Esophagus squamous epithelium (tissue), 5 donors: ENCODE measurements around the gene NPAS1. TPM values are rescaled to one million over a fixed set of nuclear protein-coding genes. Genes with fewer than 3 reads are reported as not detected.
"Not testable (repeated sequence)": the region's sequence is repeated elsewhere in the genome, so short reads cannot be mapped to it uniquely, and the experiment has no call there.

Experiments used
- DNase-seq: peaks from one replicate; lab custom pipeline; 2025; lab: John Stamatoyannopoulos, UW
- H3K27ac ChIP-seq, 4 donors: fragments of 200-600 bp; sonication (generic); one replicate each; pipeline ENCODE4 v1.5.1; 2016 to 2019; ENCODE audit warnings: mild to moderate bottlenecking in 1 of 4
- H3K27me3 ChIP-seq, 4 donors: fragments of 200-600 bp; sonication (generic); 1 replicate in 3 of 4; 2 replicates in 1 of 4; pipeline versions ENCODE4 v1.5.1 to v1.6.0; 2017 to 2021; ENCODE audit warnings: antibody characterized with exemption in 1 of 4
- H3K36me3 ChIP-seq, 3 donors: fragments of 200-600 bp; sonication (generic); one replicate each; pipeline ENCODE4 v1.5.1; 2016 to 2019
- H3K4me1 ChIP-seq, 3 donors: fragments of 200-600 bp; sonication (generic); one replicate each; pipeline ENCODE4 v1.5.1; 2017 to 2019
- H3K4me3 ChIP-seq, 4 donors: fragments of 200-600 bp; sonication (generic); 1 replicate in 3 of 4; 2 replicates in 1 of 4; pipeline ENCODE4 v1.5.1; 2016 to 2019; ENCODE audit warnings: mild to moderate bottlenecking in 2 of 4, moderate library complexity in 1 of 4
- H3K9me3 ChIP-seq, 3 donors: fragments of 200-600 bp; sonication (generic); one replicate each; pipeline ENCODE4 v1.5.1; 2016 to 2019
- CTCF ChIP-seq, 6 experiments: fragments of 450-650 bp in 4 of 6; fragments of 200-600 bp in 2 of 6; sonication (generic) in 2 of 6; IDR thresholded peaks; one replicate each; pipeline ENCODE4 v1.5.1; 2016 to 2019; ENCODE audit warnings: antibody characterized with exemption in 6 of 6, mild to moderate bottlenecking in 4 of 6, moderate library complexity in 4 of 6
- POLR2A ChIP-seq, 4 donors: fragments of 450-650 bp; IDR thresholded peaks; one replicate each; pipeline ENCODE4 v1.6.1; 2017; ENCODE audit warnings: antibody characterized with exemption in 4 of 4, mild to moderate bottlenecking in 4 of 4, moderate library complexity in 3 of 4
- WGBS, 2 donors: methylation state at CpG; one replicate each; pipeline ENCODE4 v1.1.5; 2018; 5-methylcytosine and 5-hydroxymethylcytosine counted together
- intact Hi-C: fragments of 100-400 bp; cut with DNase I; formaldehyde crosslinking; loops from one replicate; pipeline ENCODE4 v1.15.0; 2022
- total RNA-seq, 4 donors: library from RNA; depleted of rRNA; stranded (reverse); fragments of >200 nt; gene quantifications; one replicate each; pipeline ENCODE4 v1.1.0, GENCODE V29; 2016
- donor health status: DM: yes; HTN: yes; CAD: no.

The NPAS1 gene
- total RNA-seq, 4 donors from 2014 or later: 0.18 to 4.3 (median 1.1) TPM; not detected in 1

- no peak for DNase-seq
- WGBS, 2 donors: 83% methylated on average over 1 of the region's 17 CpGs; no CpG with 5 or more reads in 1 of the 2 donors
- no peak overlapping the region for H3K27ac ChIP-seq
- H3K4me3 ChIP-seq: no peak overlapping the region
- intact Hi-C loops: no loop called here
- no peaks in the 10 kb centered on the region for H3K9me3 ChIP-seq
- no peaks in the 10 kb centered on the region for H3K27me3 ChIP-seq
- TF ChIP-seq CTCF (IDR thresholded peaks at IDR 0.05): no peak
- TF ChIP-seq POLR2A (IDR thresholded peaks at IDR 0.05): no peak
- H3K4me1 ChIP-seq: no peaks in the 10 kb centered on the region
- peaks cover 29 to 100% (median 49%) of the 10 kb centered on the region in 3 donors for H3K36me3 ChIP-seq
Measured at GRCh38 chr19:47072323-47072722, 52.7 kb downstream of the NPAS1 start.

- no peak for TF ChIP-seq CTCF (IDR thresholded peaks at IDR 0.05)
- no peak for TF ChIP-seq POLR2A (IDR thresholded peaks at IDR 0.05)
- no peaks in the 10 kb centered on the region for H3K9me3 ChIP-seq
- DNase-seq: no peak
- intact Hi-C loops: no loop called here
- peaks cover 26 to 100% (median 50%) of the 10 kb centered on the region in 3 donors for H3K36me3 ChIP-seq
- no peaks in the 10 kb centered on the region for H3K27me3 ChIP-seq
- no peak overlapping the region for H3K27ac ChIP-seq
- H3K4me1 ChIP-seq: no peaks in the 10 kb centered on the region
- no peak overlapping the region for H3K4me3 ChIP-seq
- WGBS, 2 donors: 88 to 93% methylated on average over 10 of the region's 10 CpGs
Measured at GRCh38 chr19:47073574-47073973, 53.9 kb downstream of the NPAS1 start.

GRCh38 chr19:47074621-47075020 lies 55.0 kb downstream of the NPAS1 start:
- intact Hi-C loops: no loop called here
- Histone ChIP-seq H3K4me1 (peaks cover 0 to 3% (median 2%) of the 10 kb centered on the region in 3 donors), H3K36me3 (peaks cover 26 to 98% (median 54%) of the 10 kb centered on the region in 3 donors), H3K9me3 (no peaks in the 10 kb centered on the region), H3K27me3 (no peaks in the 10 kb centered on the region), H3K27ac (no peak overlapping the region), H3K4me3 (no peak overlapping the region)
- WGBS, 2 donors: 81 to 83% methylated on average over 1 to 3 of the region's 9 CpGs
- no peak for DNase-seq
- TF ChIP-seq POLR2A (IDR thresholded peaks at IDR 0.05) (no peak), CTCF (IDR thresholded peaks at IDR 0.05) (no peak)

- TF ChIP-seq POLR2A (IDR thresholded peaks at IDR 0.05) (no peak), CTCF (IDR thresholded peaks at IDR 0.05) (no peak)
- intact Hi-C loops: no loop called here
- WGBS, 2 donors: 85 to 90% methylated on average over 9 to 10 of the region's 15 CpGs
- Histone ChIP-seq H3K9me3 (no peaks in the 10 kb centered on the region), H3K27ac (no peak overlapping the region), H3K27me3 (no peaks in the 10 kb centered on the region), H3K4me3 (no peak overlapping the region), H3K36me3 (peaks cover 26 to 98% (median 53%) of the 10 kb centered on the region in 3 donors), H3K4me1 (peaks cover 0 to 9% (median 4%) of the 10 kb centered on the region in 3 donors)
- no peak for DNase-seq
Measured at GRCh38 chr19:47075179-47075810, 55.7 kb downstream of the NPAS1 start.

GRCh38 chr19:47075941-47076340 lies 56.3 kb downstream of the NPAS1 start:
- peaks cover 0 to 9% (median 4%) of the 10 kb centered on the region in 3 donors for H3K4me1 ChIP-seq
- 78 to 80% methylated on average over 10 to 13 of the region's 13 CpGs for WGBS, 2 donors
- intact Hi-C loops: no loop called here
- TF ChIP-seq CTCF (IDR thresholded peaks at IDR 0.05) (no peak), POLR2A (IDR thresholded peaks at IDR 0.05) (no peak)
- peaks cover 30 to 98% (median 58%) of the 10 kb centered on the region in 3 donors for H3K36me3 ChIP-seq
- H3K9me3 ChIP-seq: no peaks in the 10 kb centered on the region
- no peaks in the 10 kb centered on the region for H3K27me3 ChIP-seq
- H3K27ac ChIP-seq: no peak overlapping the region
- no peak for DNase-seq
- no peak overlapping the region for H3K4me3 ChIP-seq

GRCh38 chr19:47078351-47078750 lies 58.7 kb downstream of the NPAS1 start:
- H3K36me3 ChIP-seq: peaks cover 32 to 98% (median 62%) of the 10 kb centered on the region in 3 donors
- H3K4me3 ChIP-seq, DNase-seq, H3K27me3 ChIP-seq, H3K9me3 ChIP-seq, H3K27ac ChIP-seq, H3K4me1 ChIP-seq, intact Hi-C loops: not testable (repeated sequence)
- 92 to 98% methylated on average over 12 to 13 of the region's 13 CpGs for WGBS, 2 donors
